Loucy (cell line): Measurements from ENCODE around the gene PBLD.

Experiments used
- EZH2phosphoT487 ChIP-seq: fragments of 200-600 bp; IDR thresholded peaks from 2 replicates; pipeline ENCODE4 v1.6.1; 2018; ENCODE audit warnings: antibody characterized with exemption, mild to moderate bottlenecking, moderate library complexity, borderline replicate concordance
- TF ChIP-seq, protein P1 (sequence below): fragments of 200-600 bp; sonication (generic); conservative IDR thresholded peaks from 2 replicates; pipeline ENCODE4 v1.5.1; 2014; ENCODE audit warnings: mild to moderate bottlenecking, antibody characterized with exemption, low read length

DNA sequence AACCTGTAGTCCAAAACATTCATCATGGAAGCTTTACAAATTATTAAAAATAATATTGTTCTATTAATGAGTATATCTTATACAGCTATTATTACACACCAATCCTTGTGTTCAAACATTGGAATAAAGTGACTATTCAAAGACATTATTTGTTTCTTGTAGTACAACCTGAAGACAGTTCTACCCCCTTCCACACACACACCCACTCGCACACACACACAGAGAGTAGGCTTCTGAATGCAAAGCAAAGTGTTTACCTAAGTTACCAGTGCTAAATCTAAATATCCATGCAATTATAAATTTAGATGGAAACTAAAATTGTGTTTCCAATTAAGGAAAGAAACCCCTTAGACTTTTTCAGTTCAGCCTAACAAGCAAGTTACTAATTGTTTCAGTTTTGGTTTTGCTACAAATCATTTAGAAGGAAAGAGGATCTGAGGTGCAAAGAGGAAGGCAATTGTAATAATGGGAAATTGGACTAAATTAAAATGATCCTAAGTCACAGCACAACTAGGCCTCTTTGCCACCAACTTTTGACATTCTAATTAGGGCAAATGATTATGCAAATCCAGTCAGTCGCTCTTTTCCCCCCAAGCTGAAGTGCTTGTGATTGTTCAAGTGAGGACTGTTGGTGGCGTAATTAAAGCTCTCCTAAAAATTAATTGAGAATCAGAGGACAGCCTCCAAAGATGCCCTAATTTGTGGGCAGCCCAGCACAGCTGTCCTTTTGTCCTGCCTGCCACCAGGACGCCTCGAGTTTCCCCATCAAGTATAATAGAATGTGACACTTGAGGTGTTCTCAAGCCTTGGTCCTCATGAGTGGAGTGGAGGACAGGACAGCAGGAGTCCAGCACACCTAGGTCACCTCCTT lies 80.9 kb downstream of the PBLD start:
- TF ChIP-seq, protein P1, sequence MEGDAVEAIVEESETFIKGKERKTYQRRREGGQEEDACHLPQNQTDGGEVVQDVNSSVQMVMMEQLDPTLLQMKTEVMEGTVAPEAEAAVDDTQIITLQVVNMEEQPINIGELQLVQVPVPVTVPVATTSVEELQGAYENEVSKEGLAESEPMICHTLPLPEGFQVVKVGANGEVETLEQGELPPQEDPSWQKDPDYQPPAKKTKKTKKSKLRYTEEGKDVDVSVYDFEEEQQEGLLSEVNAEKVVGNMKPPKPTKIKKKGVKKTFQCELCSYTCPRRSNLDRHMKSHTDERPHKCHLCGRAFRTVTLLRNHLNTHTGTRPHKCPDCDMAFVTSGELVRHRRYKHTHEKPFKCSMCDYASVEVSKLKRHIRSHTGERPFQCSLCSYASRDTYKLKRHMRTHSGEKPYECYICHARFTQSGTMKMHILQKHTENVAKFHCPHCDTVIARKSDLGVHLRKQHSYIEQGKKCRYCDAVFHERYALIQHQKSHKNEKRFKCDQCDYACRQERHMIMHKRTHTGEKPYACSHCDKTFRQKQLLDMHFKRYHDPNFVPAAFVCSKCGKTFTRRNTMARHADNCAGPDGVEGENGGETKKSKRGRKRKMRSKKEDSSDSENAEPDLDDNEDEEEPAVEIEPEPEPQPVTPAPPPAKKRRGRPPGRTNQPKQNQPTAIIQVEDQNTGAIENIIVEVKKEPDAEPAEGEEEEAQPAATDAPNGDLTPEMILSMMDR, result no peak
- no peak for TF ChIP-seq EZH2phosphoT487
